ENCODE data around the gene STX8.

STX8 gene

GRCh38 chr17:9226794-9227135 is 348.9 kb downstream of the STX8 start:
- DNase-seq (ENCODE audit: low spot score): no peak

- no peak for DNase-seq (ENCODE audit: low spot score)
Observed at GRCh38 chr17:9226130-9226793, 349.4 kb downstream of the STX8 start.

DNA sequence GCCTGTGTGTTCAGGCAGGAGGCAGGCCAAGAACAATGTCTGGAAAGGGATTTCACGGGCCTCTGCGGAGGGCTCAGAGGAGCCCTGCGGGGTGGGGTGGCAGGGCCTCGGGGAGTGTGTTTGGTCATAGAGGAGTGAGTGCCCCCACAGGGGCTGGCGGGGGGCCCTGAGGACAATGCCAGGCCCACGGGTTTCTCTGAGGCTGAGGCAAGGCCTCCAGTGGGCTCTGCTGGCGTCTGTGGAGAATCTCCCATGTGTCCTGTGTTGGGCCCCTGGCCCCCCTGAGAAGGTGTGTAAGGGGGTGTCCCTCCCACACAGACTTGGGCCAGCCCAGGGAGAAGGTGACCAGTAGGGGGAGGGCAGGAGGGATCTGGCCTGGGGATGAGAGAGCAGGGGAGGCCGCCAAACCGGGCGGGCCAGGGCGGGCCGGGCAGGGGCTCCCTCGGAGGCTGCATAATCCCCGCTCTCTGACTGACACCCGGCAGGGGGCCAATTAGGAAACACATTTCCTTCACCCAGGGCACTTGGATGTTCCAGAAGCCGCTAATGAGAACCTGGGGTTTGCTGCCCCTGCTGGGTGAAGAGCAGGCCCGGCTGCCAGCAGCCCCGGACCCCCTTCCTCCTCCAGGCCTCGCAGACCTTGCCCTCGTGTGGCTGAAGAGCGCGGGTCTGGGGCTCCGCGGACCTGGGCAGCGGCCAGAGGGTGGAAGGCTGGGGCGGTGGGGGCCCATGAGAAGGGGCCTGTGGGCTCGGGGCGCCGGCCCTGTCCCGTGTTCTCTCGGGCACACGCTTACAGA is 350.1 kb downstream of the STX8 start:
- no peak for DNase-seq (ENCODE audit: low spot score)

- no peak for DNase-seq (ENCODE audit: low spot score)
Observed at GRCh38 chr17:9224485-9224884, 351.1 kb downstream of the STX8 start.

DNA sequence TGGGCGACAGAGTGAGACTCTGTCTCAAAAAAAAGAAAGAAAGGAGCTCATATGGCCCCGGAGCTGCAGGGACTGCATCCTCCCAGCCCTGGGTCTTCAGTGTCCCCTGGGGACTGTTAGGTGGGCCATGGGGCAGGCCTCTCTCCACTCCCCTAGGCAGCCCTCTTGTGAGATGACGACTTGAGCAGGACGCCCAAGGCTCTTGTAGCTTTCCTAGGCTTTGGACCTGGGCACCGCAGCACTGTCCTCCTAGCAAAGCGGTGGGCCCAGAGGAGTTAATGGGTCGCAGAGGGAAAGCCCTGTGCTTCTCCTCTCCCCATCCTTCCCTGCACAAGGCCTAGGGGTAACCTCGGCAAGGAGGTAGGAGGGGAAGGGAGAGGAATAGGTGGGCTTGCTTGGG is 352.1 kb downstream of the STX8 start:
- DNase-seq (ENCODE audit: low spot score): no peak

- no peak for DNase-seq (ENCODE audit: low spot score)
Observed at GRCh38 chr17:9221922-9222180, 353.8 kb downstream of the STX8 start.

DNA sequence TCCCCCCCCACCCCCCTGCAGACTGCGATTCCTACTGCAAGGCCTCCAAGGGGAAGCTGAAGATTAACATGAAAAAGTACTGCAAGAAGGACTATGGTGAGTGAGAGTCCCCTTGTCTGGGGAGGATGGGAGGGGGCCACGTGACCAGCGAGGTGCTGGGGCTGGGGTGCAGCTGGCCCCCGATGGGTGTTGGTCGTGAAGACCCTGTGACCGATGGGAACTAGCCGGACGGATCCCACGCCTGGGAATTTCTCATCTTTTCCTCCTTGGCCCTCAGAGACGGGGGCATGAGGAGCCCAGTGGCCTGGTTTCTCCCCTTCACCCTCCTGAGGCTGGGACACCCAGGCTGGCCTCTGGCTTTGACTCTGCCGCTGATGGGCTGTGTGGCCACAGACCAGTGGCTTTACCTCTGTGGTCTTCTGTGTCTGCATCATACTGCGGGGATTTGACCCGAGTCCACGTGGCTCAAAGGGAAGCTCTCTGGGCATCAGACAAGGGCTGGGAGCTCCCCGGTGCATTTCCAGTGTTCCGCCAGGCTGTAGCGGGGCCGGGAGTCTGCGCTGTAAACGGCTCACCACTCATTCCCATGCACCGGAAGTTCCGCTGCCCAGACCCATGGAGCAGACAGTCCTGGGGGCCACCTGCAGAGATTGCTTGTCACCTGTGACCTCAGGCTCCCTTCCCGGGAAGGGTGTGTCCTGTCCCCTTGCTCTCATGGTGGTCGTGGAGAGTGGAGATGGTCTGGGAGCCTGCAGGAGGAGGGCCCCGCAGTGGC is 354.3 kb downstream of the STX8 start:
- no peak for DNase-seq (ENCODE audit: low spot score)

GRCh38 chr17:9220398-9221146 is 355.0 kb downstream of the STX8 start:
- DNase-seq (ENCODE audit: low spot score): no peak

- DNase-seq (ENCODE audit: low spot score): no peak
Observed at GRCh38 chr17:9219631-9220397, 355.8 kb downstream of the STX8 start.

DNA sequence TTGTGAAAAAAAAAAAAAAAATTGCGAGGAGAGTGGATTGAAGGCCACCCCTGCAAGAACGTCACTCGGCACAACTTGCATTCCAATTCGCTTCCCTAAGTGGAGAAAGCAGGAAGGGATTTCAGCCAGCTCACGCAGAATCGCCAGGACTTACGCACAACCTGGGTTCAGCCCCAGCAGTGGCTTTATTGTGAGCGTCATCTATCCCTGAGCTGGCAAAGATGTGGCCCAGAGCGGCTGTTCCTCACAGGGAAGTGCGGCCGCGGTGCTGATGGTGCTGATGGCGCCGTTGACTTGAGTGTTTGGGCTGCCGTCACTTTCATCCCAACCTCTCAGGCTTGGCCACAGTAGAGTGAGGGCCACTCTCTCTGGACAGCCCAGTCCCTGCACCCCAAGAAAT is 356.7 kb downstream of the STX8 start:
- DNase-seq (ENCODE audit: low spot score): no peak

DNA sequence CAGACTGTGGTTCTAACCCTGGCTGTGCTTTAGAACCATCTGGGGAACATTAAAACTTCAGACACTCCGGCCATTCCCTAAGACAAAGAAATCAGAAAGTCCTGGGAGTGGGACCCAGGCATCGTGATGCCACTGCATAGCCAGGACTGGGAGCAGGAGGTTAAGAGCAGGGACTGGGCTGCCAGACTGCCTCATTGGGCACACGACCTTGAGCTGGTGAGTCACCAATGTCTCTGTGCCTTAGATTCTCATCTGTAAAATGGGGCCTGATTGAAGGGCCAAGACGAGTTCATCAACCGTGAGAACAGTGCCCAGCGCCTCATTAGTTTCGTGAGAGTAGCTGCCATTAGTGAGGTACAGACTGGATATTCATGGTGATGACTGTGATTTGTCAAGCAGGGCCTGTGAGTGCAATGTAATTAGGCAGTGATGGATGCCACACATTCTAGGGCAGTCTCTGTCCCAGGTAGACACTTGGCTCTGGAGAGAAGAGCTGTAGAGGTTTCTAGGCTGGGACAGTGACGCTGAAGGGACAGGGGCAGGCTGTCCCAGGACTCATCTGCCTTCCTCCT is 357.5 kb downstream of the STX8 start:
- no peak for DNase-seq (ENCODE audit: low spot score)

- DNase-seq (ENCODE audit: low spot score): no peak
Observed at GRCh38 chr17:9217151-9218056, 358.2 kb downstream of the STX8 start.

- no peak for DNase-seq (ENCODE audit: low spot score)
Observed at GRCh38 chr17:9215465-9215864, 360.2 kb downstream of the STX8 start.

DNA sequence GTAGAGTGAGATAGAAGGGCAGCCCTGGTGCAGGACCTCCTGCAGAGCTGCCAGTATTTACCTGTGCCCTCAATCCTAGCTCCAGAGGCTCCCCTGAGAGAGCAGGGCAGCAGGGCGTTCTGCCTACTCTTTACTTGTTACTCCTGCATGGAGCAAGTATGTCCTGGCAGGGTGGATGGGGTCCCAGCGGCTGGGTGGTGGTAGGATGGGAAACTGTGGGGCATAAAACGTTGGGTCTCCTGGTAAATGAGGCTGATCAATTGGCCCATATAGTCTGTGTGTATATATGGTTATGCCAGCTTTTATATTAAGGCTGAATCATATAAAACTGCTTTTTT is 362.3 kb downstream of the STX8 start:
- DNase-seq (ENCODE audit: low spot score): no peak

- DNase-seq (ENCODE audit: low spot score): no peak
Observed at GRCh38 chr17:9212376-9213302, 363.0 kb downstream of the STX8 start.

DNA sequence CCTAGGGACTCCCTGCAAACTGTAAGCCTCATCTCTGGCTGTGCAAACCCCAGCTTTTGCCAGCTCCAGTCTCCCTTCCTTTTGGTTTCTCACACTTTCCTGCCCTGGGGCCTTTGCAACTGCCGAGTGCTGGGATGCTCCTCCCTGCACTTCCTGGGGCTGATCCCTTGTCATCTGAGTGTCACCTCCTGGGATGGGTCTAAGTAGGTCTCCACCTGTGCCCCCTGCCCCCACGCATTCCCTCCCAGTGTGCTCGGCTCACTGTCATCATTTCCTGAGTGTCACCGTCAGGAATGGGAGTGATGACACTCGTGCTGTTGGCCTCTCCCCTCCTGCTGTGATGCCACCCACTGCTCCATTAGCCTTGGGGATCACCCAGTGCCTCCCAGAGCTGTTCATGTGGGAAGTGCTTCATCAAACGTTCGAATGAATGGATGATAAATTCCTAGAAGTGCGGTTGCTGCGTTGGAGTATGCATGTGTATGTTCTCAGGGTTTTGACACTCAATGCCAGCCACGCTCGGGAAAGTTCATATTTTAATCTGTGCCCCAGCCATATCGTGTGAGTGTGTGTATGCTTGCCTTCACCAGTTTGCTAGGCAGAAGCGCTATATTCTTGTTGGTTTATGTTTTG is 364.4 kb downstream of the STX8 start:
- DNase-seq (ENCODE audit: low spot score): no peak

DNA sequence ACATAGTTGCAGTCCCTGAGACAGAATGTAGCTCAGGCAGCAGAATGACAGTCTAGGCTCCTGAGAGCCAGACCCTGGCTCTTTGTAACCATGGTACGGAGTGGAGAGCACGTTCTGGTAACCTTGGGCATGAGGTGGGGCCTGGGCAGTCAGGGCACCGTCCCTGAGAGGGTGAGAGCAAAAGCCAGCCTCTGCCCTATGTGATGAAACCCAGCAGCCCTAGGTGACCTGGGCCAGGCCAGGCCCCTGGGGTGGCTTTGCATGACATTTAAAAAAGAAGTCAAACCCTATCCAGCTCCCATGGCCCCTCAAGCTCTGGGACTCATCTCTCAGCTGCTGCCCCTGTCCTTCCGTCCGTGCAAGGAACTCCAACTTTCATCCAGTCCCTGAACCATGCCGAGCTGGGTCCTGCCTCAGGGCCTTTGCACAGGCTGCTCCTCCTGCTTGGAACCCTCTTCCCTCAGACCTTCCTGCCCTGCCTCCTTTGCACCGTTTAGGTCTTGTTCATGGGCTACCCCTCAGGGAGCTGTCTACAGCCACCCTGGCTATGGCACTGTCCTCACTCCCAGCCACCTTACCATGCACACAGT is 365.7 kb downstream of the STX8 start:
- DNase-seq (ENCODE audit: low spot score): no peak

DNA sequence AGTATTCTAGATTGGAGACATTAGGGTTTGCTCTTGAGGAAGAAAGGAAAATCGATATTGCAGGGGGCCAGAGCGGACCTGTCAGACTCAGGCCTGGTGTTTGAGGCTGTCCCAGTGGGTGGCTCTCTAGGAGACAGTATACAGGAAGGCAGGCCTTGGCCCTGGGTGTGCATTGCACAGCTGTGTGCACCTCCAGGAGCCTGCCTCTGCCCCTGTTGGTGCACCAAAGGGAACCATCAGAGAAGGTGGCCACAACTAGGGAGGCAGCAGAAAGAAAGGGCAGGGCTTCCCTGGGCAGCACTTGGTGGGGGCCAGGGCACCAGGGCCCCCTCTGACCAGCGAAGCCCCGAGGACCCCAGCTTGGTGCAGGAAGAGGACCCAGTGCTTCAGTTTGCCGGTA is 366.3 kb downstream of the STX8 start:
- DNase-seq (ENCODE audit: low spot score): no peak

Measured in globus pallidus (tissue), 1 donor.